ENCODE results near the gene UCMA. TPM values are rescaled to one million over a fixed set of nuclear protein-coding genes. Genes with fewer than 3 reads are reported as not detected.

UCMA gene
- total RNA-seq, 1 donor from 2014 or later, result not detected

DNA sequence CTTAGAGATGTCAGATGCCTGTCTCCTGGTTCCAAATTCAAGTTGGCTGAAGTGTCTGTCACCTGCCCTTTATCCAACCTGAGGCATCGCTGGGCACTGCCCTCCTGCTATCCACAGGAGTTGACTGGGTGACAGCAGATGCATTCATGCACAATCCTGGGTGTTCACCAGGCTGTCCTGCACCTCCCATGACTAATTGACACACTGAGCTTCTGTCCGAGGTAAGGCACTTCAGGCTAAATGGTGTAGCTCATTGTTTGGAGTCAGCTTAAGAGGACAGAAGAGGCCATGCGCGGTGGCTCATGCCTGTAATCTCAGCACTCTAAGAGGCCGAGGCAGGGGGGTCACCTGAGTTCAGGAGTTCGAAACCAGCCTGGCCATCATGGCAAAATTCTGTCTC is 2.4 kb downstream of the UCMA start:
- peaks cover 6% of the 10 kb centered on the region for H3K27me3 Mint-ChIP-seq
- no peaks in the 10 kb centered on the region for H3K9me3 Mint-ChIP-seq (ENCODE audit: low read depth)
- no peak for DNase-seq (ENCODE audit: low spot score, unreplicated experiment)
- H3K27ac Mint-ChIP-seq, result no peak overlapping the region
- H3K4me1 Mint-ChIP-seq (ENCODE audit: low read depth), result no peaks in the 10 kb centered on the region
- no peaks in the 10 kb centered on the region for H3K36me3 Mint-ChIP-seq (ENCODE audit: insufficient read depth)
- H3K4me3 Mint-ChIP-seq (ENCODE audit: low read depth), result no peak overlapping the region
- TF ChIP-seq, protein P1, sequence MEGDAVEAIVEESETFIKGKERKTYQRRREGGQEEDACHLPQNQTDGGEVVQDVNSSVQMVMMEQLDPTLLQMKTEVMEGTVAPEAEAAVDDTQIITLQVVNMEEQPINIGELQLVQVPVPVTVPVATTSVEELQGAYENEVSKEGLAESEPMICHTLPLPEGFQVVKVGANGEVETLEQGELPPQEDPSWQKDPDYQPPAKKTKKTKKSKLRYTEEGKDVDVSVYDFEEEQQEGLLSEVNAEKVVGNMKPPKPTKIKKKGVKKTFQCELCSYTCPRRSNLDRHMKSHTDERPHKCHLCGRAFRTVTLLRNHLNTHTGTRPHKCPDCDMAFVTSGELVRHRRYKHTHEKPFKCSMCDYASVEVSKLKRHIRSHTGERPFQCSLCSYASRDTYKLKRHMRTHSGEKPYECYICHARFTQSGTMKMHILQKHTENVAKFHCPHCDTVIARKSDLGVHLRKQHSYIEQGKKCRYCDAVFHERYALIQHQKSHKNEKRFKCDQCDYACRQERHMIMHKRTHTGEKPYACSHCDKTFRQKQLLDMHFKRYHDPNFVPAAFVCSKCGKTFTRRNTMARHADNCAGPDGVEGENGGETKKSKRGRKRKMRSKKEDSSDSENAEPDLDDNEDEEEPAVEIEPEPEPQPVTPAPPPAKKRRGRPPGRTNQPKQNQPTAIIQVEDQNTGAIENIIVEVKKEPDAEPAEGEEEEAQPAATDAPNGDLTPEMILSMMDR (IDR thresholded peaks at IDR 0.05; ENCODE audit: unreplicated experiment), result no peak

DNA sequence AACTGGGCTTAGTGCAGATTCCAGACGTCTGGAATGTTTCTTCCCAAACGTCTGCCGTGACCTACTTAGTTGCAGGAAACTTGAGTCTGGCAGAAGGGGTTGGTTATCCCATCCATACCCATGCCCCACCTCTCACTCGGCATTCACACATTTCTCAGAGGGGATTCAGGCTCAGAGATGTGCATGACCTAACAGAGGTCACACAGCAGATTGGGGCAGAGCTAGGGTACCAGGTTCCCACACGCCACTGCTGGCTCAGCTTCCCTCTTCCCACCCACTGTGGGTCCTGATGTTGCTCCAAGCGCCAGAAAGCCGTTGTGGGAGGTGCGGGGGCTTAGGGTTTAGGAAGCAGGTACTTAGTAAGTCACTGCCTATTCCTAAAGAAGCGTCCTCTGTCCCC is 3.0 kb downstream of the UCMA start:
- Mint-ChIP-seq H3K27ac (no peak overlapping the region), H3K4me3 (ENCODE audit: low read depth) (no peak overlapping the region), H3K36me3 (ENCODE audit: insufficient read depth) (no peaks in the 10 kb centered on the region), H3K27me3 (peaks cover 6% of the 10 kb centered on the region), H3K4me1 (ENCODE audit: low read depth) (no peaks in the 10 kb centered on the region), H3K9me3 (ENCODE audit: low read depth) (no peaks in the 10 kb centered on the region)
- DNase-seq (ENCODE audit: low spot score, unreplicated experiment), result no peak
- TF ChIP-seq, protein P1 (IDR thresholded peaks at IDR 0.05; ENCODE audit: unreplicated experiment), result no peak

DNA sequence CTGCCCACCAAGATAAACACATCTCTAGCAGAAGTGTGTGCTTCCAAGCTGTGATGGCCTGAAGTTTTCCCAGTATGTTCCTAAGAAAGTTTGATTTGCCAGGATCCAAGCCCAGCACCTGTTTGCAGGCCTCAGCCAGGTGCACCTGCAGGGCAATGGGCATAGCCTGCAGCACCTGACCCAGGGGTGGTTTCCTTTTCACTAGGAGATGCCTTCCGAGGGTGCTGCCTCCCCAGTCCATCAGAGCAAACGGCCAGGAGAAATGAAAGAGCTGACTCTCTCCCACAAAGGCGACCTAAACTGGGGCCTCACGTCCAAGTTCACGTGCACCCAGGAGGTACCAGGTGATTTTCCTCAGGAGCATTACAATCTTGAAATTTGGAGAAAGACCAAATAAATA is 7.1 kb downstream of the UCMA start:
- Mint-ChIP-seq H3K27me3 (peaks cover 6% of the 10 kb centered on the region), H3K4me1 (ENCODE audit: low read depth) (no peaks in the 10 kb centered on the region), H3K36me3 (ENCODE audit: insufficient read depth) (no peaks in the 10 kb centered on the region), H3K4me3 (ENCODE audit: low read depth) (no peak overlapping the region), H3K9me3 (ENCODE audit: low read depth) (no peaks in the 10 kb centered on the region), H3K27ac (no peak overlapping the region)
- TF ChIP-seq, protein P1 (IDR thresholded peaks at IDR 0.05; ENCODE audit: unreplicated experiment), result no peak
- DNase-seq (ENCODE audit: low spot score, unreplicated experiment), result no peak

DNA sequence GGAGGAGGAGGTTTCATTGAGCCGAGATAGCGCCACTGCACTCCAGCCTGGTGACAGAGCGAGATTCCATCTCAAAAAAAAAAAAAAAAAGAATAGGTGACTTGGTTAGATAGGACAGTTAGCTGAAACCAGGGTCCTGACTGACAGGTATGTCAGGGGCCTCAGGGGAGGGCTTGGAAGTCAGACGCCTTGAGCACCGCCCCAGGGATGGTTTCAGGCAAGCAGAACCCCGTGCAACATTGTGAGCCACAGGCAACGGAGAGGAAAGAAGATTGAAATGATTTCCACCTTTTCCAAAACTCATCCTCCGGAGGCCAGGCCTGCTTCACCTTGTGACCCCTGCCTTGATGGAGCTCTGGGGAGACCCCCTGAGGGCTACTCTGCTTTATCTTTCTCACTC is 8.6 kb downstream of the UCMA start:
- H3K27me3 Mint-ChIP-seq, result peaks cover 6% of the 10 kb centered on the region
- no peak overlapping the region for H3K4me3 Mint-ChIP-seq (ENCODE audit: low read depth)
- no peak for DNase-seq (ENCODE audit: low spot score, unreplicated experiment)
- TF ChIP-seq, protein P1 (IDR thresholded peaks at IDR 0.05; ENCODE audit: unreplicated experiment), result no peak
- no peaks in the 10 kb centered on the region for H3K36me3 Mint-ChIP-seq (ENCODE audit: insufficient read depth)
- no peaks in the 10 kb centered on the region for H3K4me1 Mint-ChIP-seq (ENCODE audit: low read depth)
- no peaks in the 10 kb centered on the region for H3K9me3 Mint-ChIP-seq (ENCODE audit: low read depth)
- no peak overlapping the region for H3K27ac Mint-ChIP-seq

DNA sequence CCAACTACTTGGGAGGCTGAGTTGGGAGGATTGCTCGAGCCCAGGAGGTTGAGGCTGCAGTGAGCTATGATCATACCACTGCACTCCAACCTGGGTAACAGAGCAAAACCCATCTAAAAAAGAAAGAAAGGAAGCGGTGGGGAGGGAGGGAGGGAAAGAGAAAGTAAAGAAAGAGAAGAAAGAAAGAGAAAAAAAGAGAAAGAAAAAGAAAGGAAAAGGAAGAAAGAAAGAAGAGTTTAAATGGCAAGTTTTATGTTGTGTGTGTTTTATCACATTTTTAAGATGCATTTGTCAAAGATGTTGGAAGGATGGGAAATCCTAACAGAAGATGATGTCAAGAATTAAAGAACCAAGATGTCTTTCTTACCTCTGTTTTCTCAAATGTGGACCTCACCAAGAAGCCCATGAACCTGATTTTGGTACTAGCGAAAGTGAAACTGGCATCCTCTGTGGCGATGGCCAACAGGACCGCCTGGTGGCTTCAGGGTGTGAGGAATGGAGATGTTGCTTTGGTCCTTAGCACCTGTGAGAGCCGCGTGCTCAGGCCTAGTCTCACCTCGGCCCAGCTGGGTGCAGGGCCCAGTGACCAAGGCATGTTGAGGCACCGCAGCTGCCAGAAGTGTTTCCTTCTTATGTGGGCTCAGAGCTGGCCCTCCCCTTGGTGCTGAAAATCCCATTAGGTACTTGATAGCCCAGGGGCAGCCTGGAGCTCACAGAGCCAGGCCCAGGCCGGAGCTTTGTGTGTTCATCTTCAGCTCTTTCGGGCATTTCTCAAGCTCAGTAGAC is 9.8 kb downstream of the UCMA start:
- Mint-ChIP-seq H3K9me3 (ENCODE audit: low read depth) (no peaks in the 10 kb centered on the region), H3K36me3 (ENCODE audit: insufficient read depth) (peaks cover under 1% of the 10 kb centered on the region), H3K27ac (no peak overlapping the region), H3K4me1 (ENCODE audit: low read depth) (no peaks in the 10 kb centered on the region), H3K4me3 (ENCODE audit: low read depth) (no peak overlapping the region), H3K27me3 (peaks cover 1% of the 10 kb centered on the region)
- TF ChIP-seq, protein P1 (IDR thresholded peaks at IDR 0.05; ENCODE audit: unreplicated experiment), result no peak
- DNase-seq (ENCODE audit: low spot score, unreplicated experiment), result no peak
